HCT116 (cell line): ENCODE data around the gene MSL2. TPM values are rescaled to one million over a fixed set of nuclear protein-coding genes. Genes with fewer than 3 reads are reported as not detected.

Source experiments
- ATAC-seq: fragments of 200-7000 bp; cut with Tn5 transposase; 2 replicates; pipeline ENCODE4 v1.9.1; 2020; ENCODE audit warnings: mild to moderate bottlenecking, moderate library complexity
- BruUV-seq: library from RNA; stranded (reverse); fragments of 400-500 nt; replicated peaks from 2 replicates; lab custom pipeline; 2021; lab: Mats Ljungman, UMichigan
- CTCF ChIA-PET: fragments of 300-600 bp; sonication (Branson Sonifier 250); formaldehyde crosslinking; loops from one replicate; lab custom pipeline; 2021; ENCODE audit warnings: antibody characterized with exemption; lab: Charles Lee
- POLR2A ChIA-PET: fragments of 300-600, 350-600 bp; sonication (Branson Sonifier 250); formaldehyde crosslinking; loops from one replicate; lab custom pipeline; 2021; ENCODE audit warnings: antibody characterized with exemption; lab: Charles Lee
- RAD21 ChIA-PET, 2 experiments: fragments of 300-600 bp; sonication (Branson Sonifier 250); formaldehyde crosslinking; loops; one replicate each; lab custom pipeline; 2023; ENCODE audit warnings: low total read pairs in 2 of 2; ENCODE audit not compliant: uncharacterized antibody in 2 of 2, unreplicated experiment in 2 of 2, low non-redundant PET in 1 of 2; lab: Charles Lee
- DNase-seq: peaks from one replicate; pipeline ENCODE4 v3.0.0-alpha.2; 2010; ENCODE audit warnings: low read depth, low spot score
- H2AFZ ChIP-seq: fragments of 200-600 bp; shearing (Covaris generic), sonication (generic); 2 replicates; pipeline ENCODE4 v1.6.1; 2017; ENCODE audit warnings: low read depth, mixed run types, mixed read lengths, antibody characterized with exemption, low read length; ENCODE audit not compliant: poor library complexity, severe bottlenecking
- H3K27ac ChIP-seq: 2 replicates; pipeline ENCODE4 v1.5.1; 2012; ENCODE audit warnings: low read depth, low read length
- H3K27me3 ChIP-seq: fragments of 200-600 bp; sonication (generic); 2 replicates; pipeline ENCODE4 v1.6.1; 2016; ENCODE audit warnings: mixed run types, low read length, mixed read lengths; ENCODE audit not compliant: insufficient read depth
- H3K36me3 ChIP-seq, 2 experiments: fragments of 200-500 bp in 1 of 2; fragments of 200-600 bp in 1 of 2; sonication (Bioruptor generic) in 1 of 2; sonication (generic) in 1 of 2; 2 replicates each; pipeline versions ENCODE4 v1.5.1 to v1.6.1; 2014 to 2016; ENCODE audit warnings: low read length in 2 of 2, inconsistent platforms in 1 of 2, mixed read lengths in 1 of 2, mixed run types in 1 of 2; ENCODE audit not compliant: insufficient read depth in 2 of 2, control insufficient read depth in 1 of 2
- H3K4me1 ChIP-seq, 2 experiments: fragments of 200-600 bp in 1 of 2; sonication (generic) in 1 of 2; 2 replicates each; pipeline versions ENCODE4 v1.5.1 to v1.6.1; 2012 to 2017; ENCODE audit warnings: low read length in 2 of 2, inconsistent platforms in 1 of 2, mild to moderate bottlenecking in 1 of 2, mixed read lengths in 1 of 2, mixed run types in 1 of 2, moderate library complexity in 1 of 2; ENCODE audit not compliant: insufficient read depth in 2 of 2, control insufficient read depth in 1 of 2
- H3K4me2 ChIP-seq: fragments of 200-600 bp; sonication (generic); 2 replicates; pipeline ENCODE4 v1.6.1; 2017; ENCODE audit warnings: mixed run types, low read length, mixed read lengths
- H3K4me3 ChIP-seq, 2 experiments: fragments of 200-600 bp in 1 of 2; sonication (generic) in 1 of 2; replicated peaks in 1 of 2; 2 replicates each; pipeline ENCODE4 v1.5.1; 2011 to 2016; ENCODE audit warnings: low read length in 2 of 2, control low read depth in 1 of 2, low read depth in 1 of 2, mild to moderate bottlenecking in 1 of 2, mixed read lengths in 1 of 2, mixed run types in 1 of 2
- H3K79me2 ChIP-seq: fragments of 200-600 bp; sonication (generic); 2 replicates; pipeline ENCODE4 v1.6.1; 2017; ENCODE audit warnings: mild to moderate bottlenecking, mixed run types, low read length, moderate library complexity, mixed read lengths; ENCODE audit not compliant: insufficient read depth
- H3K9ac ChIP-seq: fragments of 200-600 bp; sonication (generic); 2 replicates; pipeline ENCODE4 v1.6.1; 2016; ENCODE audit warnings: low read length, mixed read lengths
- H3K9me2 ChIP-seq: fragments of 200-600 bp; sonication (generic), shearing (Covaris generic); 2 replicates; pipeline ENCODE4 v1.6.1; 2017; ENCODE audit warnings: mixed run types, mild to moderate bottlenecking, moderate library complexity; ENCODE audit not compliant: insufficient read depth
- H3K9me3 ChIP-seq, 2 experiments: fragments of 200-500 bp in 1 of 2; fragments of 200-600 bp in 1 of 2; sonication (Bioruptor generic) in 1 of 2; sonication (generic) in 1 of 2; 2 replicates each; pipeline ENCODE4 v1.6.1; 2014 to 2017; ENCODE audit warnings: low read length in 2 of 2, mixed read lengths in 2 of 2, inconsistent platforms in 1 of 2, low read depth in 1 of 2, mild to moderate bottlenecking in 1 of 2, mixed run types in 1 of 2, moderate library complexity in 1 of 2; ENCODE audit not compliant: control insufficient read depth in 1 of 2, insufficient read depth in 1 of 2
- H4K20me1 ChIP-seq: fragments of 200-600 bp; sonication (generic), shearing (Covaris generic); 2 replicates; pipeline ENCODE4 v1.6.1; 2017; ENCODE audit warnings: mixed run types, mild to moderate bottlenecking, moderate library complexity; ENCODE audit not compliant: insufficient read depth
- CTCF ChIP-seq, 3 experiments: fragments of 200-600 bp in 1 of 3; sonication (generic) in 1 of 3; IDR thresholded peaks in 2 of 3; conservative IDR thresholded peaks in 1 of 3; 2 replicates each; pipeline ENCODE4 v1.5.1; 2012 to 2017; ENCODE audit warnings: low read depth in 2 of 3, low read length in 2 of 3, antibody characterized with exemption in 1 of 3, borderline replicate concordance in 1 of 3, control low read depth in 1 of 3, mild to moderate bottlenecking in 1 of 3, mixed read lengths in 1 of 3, mixed run types in 1 of 3, moderate library complexity in 1 of 3; ENCODE audit not compliant: insufficient read depth in 1 of 3
- EZH2 ChIP-seq: fragments of 200-600 bp; sonication (generic); IDR thresholded peaks from 2 replicates; pipeline ENCODE4 v1.6.1; 2017; ENCODE audit warnings: antibody characterized with exemption, mixed run types
- FOSL1 ChIP-seq: IDR thresholded peaks from 2 replicates; pipeline ENCODE4 v1.6.1; 2012; ENCODE audit warnings: low read depth
- JUND ChIP-seq: IDR thresholded peaks from 2 replicates; pipeline ENCODE4 v1.6.1; 2012
- MAX ChIP-seq: IDR thresholded peaks from 2 replicates; pipeline ENCODE4 v1.6.1; 2012
- POLR2A ChIP-seq: IDR thresholded peaks from 2 replicates; pipeline ENCODE4 v1.7.0; 2011; ENCODE audit warnings: borderline replicate concordance; ENCODE audit not compliant: insufficient read depth, insufficient read length; ENCODE audit errors: extremely low read depth
- POLR2AphosphoS5 ChIP-seq: IDR thresholded peaks from 2 replicates; pipeline ENCODE4 v1.6.1; 2011; ENCODE audit warnings: mild to moderate bottlenecking, low read depth, low read length, moderate library complexity
- RAD21 ChIP-seq: IDR thresholded peaks from 2 replicates; pipeline ENCODE4 v1.6.1; 2012; ENCODE audit warnings: low read depth, mild to moderate bottlenecking
- SP1 ChIP-seq: IDR thresholded peaks from 2 replicates; pipeline ENCODE4 v1.6.1; 2012; ENCODE audit warnings: low read depth
- SRF ChIP-seq: IDR thresholded peaks from 2 replicates; pipeline ENCODE4 v1.6.1; 2012; ENCODE audit warnings: low read depth
- TCF7L2 ChIP-seq: IDR thresholded peaks from 2 replicates; pipeline ENCODE4 v1.7.0; 2011; ENCODE audit warnings: borderline replicate concordance, inconsistent platforms; ENCODE audit not compliant: insufficient read depth, insufficient read length; ENCODE audit errors: extremely low read depth
- ZNF274 ChIP-seq: fragments of 200-500 bp; sonication (Bioruptor generic); IDR thresholded peaks from 2 replicates; pipeline ENCODE4 v1.6.1; 2014; ENCODE audit warnings: mild to moderate bottlenecking, low read depth, low read length, inconsistent platforms
- intact Hi-C: fragments of 100-400 bp; cut with micrococcal nuclease; formaldehyde crosslinking; loops from 2 replicates; pipeline ENCODE4 v1.10.0; 2022
- total RNA-seq: library from RNA; stranded (reverse); gene quantifications from one replicate; pipeline ENCODE4 v1.2.1, GENCODE V29; 2021; ENCODE audit not compliant: unreplicated experiment

Gene MSL2
- total RNA-seq, 1 experiment from 2014 or later, result 34.8 TPM

- Histone ChIP-seq H2AFZ (no peak overlapping the region), H3K4me1 (peaks cover 10 to 19% of the 10 kb centered on the region in 2 experiments), H3K27me3 (no peaks in the 10 kb centered on the region), H3K4me3 (no peak overlapping the region), H3K9ac (no peak overlapping the region), H3K9me2 (no peaks in the 10 kb centered on the region), H3K4me2 (no peak overlapping the region), H4K20me1 (peaks cover 34% of the 10 kb centered on the region; the same call in 1 of the 2 replicates), H3K9me3 (no peaks in the 10 kb centered on the region), H3K27ac (no peak overlapping the region), H3K79me2 (peaks cover 93% of the 10 kb centered on the region), H3K36me3 (peaks cover 4 to 9% of the 10 kb centered on the region in 2 experiments; a peak in 1 of 4 replicates)
- RAD21 ChIA-PET, result no interaction called here
- CTCF ChIA-PET, result no interaction called here
- TF ChIP-seq SP1 (no peak), MAX (no peak), EZH2 (no peak)
- no TSS peak for BruUV-seq
- ATAC-seq, result no peak
- intact Hi-C loops, result no loop called here
- POLR2A ChIA-PET, result no interaction called here
- DNase-seq, result no peak
Measured at GRCh38 chr3:136151219-136151618, 44.9 kb downstream of the MSL2 start.

GRCh38 chr3:136149667-136150066 is 46.5 kb downstream of the MSL2 start:
- H4K20me1 ChIP-seq, result peaks cover 30% of the 10 kb centered on the region; the same call in 1 of the 2 replicates
- no peak for TF ChIP-seq POLR2A
- no peak for TF ChIP-seq TCF7L2
- no peak for TF ChIP-seq ZNF274
- no peak for TF ChIP-seq MAX
- TF ChIP-seq SRF, result no peak
- TF ChIP-seq CTCF (IDR thresholded peaks at IDR 0.05 in 2 of 3, conservative IDR thresholded peaks at IDR 0.05 in 1 of 3; ENCODE audit: borderline replicate concordance in 1 of 3, insufficient read depth in 1 of 3, low read depth in 2 of 3, low read length in 2 of 3), result no peak
- TF ChIP-seq FOSL1, result no peak
- no peak for TF ChIP-seq RAD21
- no peak for TF ChIP-seq POLR2AphosphoS5
- TF ChIP-seq JUND, result no peak
- H3K9me3 ChIP-seq, result no peaks in the 10 kb centered on the region
- H3K9ac ChIP-seq, result no peak overlapping the region
- no peaks in the 10 kb centered on the region for H3K27me3 ChIP-seq
- peaks cover 78% of the 10 kb centered on the region for H3K79me2 ChIP-seq
- BruUV-seq, result TSS peak; percentile 22
- peaks cover 4 to 9% of the 10 kb centered on the region in 2 experiments; a peak in 1 of 4 replicates for H3K36me3 ChIP-seq
- H3K4me2 ChIP-seq, result no peak overlapping the region
- H3K4me3 ChIP-seq, result no peak overlapping the region
- ATAC-seq, result no peak
- peaks cover 10 to 20% of the 10 kb centered on the region in 2 experiments for H3K4me1 ChIP-seq
- ChIA-PET RAD21 (no interaction called here), CTCF (no interaction called here), POLR2A (no interaction called here)
- H3K27ac ChIP-seq, result no peak overlapping the region
- DNase-seq, result no peak
- no peaks in the 10 kb centered on the region for H3K9me2 ChIP-seq
- no peak overlapping the region for H2AFZ ChIP-seq
- intact Hi-C loops, result no loop called here
